ENCODE data around the gene DBNL. TPM values are rescaled to one million over a fixed set of nuclear protein-coding genes. Genes with fewer than 3 reads are reported as not detected.
A peak's percentile ranks its signal among the peaks of the same experiment; 100 is the strongest.

The DBNL gene
- total and polyA plus RNA-seq, 3 donors from 2014 or later: 50.0 to 72.7 (median 61.4) TPM

DNA sequence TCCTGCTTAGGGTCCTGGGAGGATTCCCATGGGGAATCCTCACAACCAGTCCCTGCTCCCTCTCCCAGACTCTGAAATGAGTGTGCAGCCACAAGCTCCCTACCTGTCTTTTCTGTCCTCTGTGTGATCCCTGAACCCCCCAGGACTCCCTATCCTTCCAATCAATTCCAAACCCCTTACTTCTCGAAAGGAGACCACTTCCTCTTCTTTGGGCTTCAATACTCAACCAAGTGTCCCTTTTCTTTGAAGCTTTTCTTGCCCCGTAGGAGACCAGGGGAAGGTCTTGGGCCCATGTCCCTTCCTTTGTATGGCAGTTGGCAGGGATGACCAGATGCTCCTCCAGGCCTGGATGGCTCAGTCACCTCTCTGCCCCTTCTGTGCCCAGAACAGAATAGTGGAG is 61.3 kb downstream of the DBNL start:
- peak overlapping the region; percentile 80 to 94 for H3K27ac ChIP-seq
- TF ChIP-seq, protein P1, sequence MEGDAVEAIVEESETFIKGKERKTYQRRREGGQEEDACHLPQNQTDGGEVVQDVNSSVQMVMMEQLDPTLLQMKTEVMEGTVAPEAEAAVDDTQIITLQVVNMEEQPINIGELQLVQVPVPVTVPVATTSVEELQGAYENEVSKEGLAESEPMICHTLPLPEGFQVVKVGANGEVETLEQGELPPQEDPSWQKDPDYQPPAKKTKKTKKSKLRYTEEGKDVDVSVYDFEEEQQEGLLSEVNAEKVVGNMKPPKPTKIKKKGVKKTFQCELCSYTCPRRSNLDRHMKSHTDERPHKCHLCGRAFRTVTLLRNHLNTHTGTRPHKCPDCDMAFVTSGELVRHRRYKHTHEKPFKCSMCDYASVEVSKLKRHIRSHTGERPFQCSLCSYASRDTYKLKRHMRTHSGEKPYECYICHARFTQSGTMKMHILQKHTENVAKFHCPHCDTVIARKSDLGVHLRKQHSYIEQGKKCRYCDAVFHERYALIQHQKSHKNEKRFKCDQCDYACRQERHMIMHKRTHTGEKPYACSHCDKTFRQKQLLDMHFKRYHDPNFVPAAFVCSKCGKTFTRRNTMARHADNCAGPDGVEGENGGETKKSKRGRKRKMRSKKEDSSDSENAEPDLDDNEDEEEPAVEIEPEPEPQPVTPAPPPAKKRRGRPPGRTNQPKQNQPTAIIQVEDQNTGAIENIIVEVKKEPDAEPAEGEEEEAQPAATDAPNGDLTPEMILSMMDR (IDR thresholded peaks at IDR 0.05): no peak
- no peak for TF ChIP-seq POLR2A (IDR thresholded peaks at IDR 0.05)
- H3K27me3 ChIP-seq: no peaks in the 10 kb centered on the region
- intact Hi-C loops (cut with DNase I; ENCODE audit: low total_unique reads): no loop called here
- 75 to 83% methylated on average over 2 of the region's 2 CpGs for WGBS, 2 donors
- H3K36me3 ChIP-seq (ENCODE audit: low read depth, missing control alignments): no peaks in the 10 kb centered on the region
- no peak for DNase-seq
- peaks cover 10% of the 10 kb centered on the region for H3K4me1 ChIP-seq
- H3K4me3 ChIP-seq: no peak overlapping the region
- H3K9me3 ChIP-seq: no peaks in the 10 kb centered on the region

DNA sequence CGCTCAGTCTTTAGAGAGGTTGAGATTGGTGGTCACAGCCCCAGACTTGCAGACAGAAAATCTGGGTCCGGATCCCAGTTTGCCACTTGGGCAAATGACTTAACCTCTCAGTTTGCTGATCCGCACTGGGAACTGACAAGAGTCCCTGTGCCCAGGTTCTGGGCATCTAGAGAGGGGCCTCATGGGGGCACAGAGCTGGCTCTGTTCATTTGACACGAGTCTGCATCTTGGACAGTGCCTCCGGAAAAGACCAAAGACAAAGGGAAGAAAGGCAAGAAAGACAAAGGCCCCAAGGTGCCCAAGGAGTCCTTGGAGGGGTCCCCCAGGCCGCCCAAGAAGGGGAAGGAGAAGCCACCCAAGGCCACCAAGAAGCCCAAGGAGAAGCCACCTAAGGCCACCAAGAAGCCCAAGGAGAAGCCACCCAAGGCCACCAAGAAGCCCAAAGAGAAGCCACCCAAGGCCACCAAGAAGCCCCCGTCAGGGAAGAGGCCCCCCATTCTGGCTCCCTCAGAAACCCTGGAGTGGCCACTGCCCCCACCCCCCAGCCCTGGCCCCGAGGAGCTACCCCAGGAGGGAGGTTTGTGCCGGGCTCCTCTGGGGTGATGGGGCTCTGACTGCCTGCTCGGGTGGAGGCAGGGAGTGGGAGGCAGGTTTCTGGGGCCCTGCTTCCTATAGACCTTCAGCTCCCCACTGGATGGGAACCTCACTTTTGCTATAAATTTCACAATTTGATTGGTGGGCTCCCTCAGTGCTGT is 62.0 kb downstream of the DBNL start:
- no peaks in the 10 kb centered on the region for H3K27me3 ChIP-seq
- H3K36me3 ChIP-seq (ENCODE audit: low read depth, missing control alignments): no peaks in the 10 kb centered on the region
- no peaks in the 10 kb centered on the region for H3K9me3 ChIP-seq
- DNase-seq: no peak
- peaks cover 9% of the 10 kb centered on the region for H3K4me1 ChIP-seq
- 81 to 88% methylated on average over 6 to 10 of the region's 10 CpGs for WGBS, 2 donors
- no peak overlapping the region for H3K4me3 ChIP-seq
- TF ChIP-seq POLR2A (IDR thresholded peaks at IDR 0.05): no peak
- TF ChIP-seq, protein P1 (IDR thresholded peaks at IDR 0.05): no peak
- peak overlapping the region in 1 of 2 donors; percentile 94 for H3K27ac ChIP-seq
- intact Hi-C loops (cut with DNase I; ENCODE audit: low total_unique reads): no loop called here

DNA sequence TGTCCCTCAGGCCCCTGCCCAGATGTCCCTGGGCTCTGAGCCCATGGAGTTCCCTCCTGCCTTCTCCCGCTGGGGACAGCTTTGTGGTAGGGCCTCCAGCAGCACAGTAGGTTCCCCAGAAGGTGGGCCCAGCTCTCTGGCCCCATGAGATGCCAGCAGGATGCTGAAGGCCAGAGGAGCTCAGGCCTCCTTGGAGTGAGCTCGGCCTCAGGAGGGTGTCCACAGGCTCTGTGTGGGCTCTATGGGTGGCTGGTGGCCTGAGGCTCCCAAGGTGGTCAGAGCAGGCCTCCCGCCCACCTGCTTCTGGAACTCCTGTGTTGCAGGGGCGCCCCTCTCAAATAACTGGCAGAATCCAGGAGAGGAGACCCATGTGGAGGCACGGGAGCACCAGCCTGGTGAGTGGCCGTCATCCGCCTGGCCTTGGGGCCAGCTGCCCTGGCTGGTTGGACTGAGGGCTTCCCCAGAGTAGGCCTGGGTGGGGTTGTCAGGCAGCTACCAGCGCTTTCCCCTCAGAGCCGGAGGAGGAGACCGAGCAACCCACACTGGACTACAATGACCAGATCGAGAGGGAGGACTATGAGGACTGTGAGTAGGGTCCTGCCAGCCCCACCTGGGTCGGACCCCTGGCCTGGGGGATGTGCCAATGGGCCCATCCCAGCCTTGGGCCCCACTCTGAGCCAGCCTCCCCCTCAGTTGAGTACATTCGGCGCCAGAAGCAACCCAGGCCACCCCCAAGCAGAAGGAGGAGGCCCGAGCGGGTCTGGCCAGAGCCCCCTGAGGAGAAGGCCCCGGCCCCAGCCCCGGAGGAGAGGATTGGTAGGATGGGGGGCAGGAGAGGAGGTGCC is 62.8 kb downstream of the DBNL start:
- H3K9me3 ChIP-seq: no peaks in the 10 kb centered on the region
- peaks cover 6% of the 10 kb centered on the region for H3K4me1 ChIP-seq
- no peak for DNase-seq
- H3K27me3 ChIP-seq: no peaks in the 10 kb centered on the region
- H3K36me3 ChIP-seq (ENCODE audit: low read depth, missing control alignments): no peaks in the 10 kb centered on the region
- no peak overlapping the region for H3K4me3 ChIP-seq
- peak overlapping the region in 1 of 2 donors; percentile 94 for H3K27ac ChIP-seq
- intact Hi-C loops (cut with DNase I; ENCODE audit: low total_unique reads): no loop called here
- TF ChIP-seq POLR2A (IDR thresholded peaks at IDR 0.05): no peak
- TF ChIP-seq, protein P1 (IDR thresholded peaks at IDR 0.05): no peak
- WGBS, 2 donors: 75 to 91% methylated on average over 4 to 17 of the region's 18 CpGs

DNA sequence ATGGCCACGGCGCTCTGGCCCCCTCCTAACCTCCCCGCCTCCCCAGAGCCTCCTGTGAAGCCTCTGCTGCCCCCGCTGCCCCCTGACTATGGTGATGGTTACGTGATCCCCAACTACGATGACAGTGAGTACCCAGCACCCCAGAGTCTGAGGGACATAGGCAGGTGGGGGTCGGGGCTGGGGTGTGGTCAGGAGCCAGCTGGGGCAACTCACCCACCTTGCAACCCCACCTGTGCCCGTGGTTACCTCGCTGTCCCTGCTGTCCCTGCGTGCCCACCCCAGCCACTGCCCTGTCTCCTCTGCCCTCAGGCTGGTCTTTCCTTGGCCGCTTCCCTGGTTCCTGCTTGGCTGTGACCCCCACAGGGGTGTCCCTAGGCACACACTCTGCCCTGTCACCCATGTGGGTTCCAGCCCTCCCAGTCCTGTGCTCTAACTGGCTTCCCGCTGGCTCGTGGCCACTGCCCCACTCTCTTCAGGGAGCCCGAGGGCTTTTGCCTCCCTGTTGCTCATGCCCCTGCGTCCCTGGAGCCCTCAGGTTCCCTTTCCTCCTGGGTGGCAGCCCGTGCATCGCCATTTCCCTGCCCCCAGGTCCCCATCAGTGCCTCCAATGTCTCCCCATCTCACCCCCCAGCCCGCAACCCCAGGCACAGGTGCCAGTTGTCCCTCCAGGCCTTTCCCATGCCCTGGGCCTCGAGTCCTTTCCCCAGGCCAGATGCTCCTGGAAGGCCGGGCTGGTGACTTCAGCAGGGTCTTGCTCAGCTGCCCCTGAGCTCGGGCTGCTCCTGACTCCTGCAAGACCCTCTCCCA is 63.7 kb downstream of the DBNL start:
- no peaks in the 10 kb centered on the region for H3K27me3 ChIP-seq
- H3K4me3 ChIP-seq: no peak overlapping the region
- H3K9me3 ChIP-seq: no peaks in the 10 kb centered on the region
- H3K27ac ChIP-seq: peak overlapping the region in 1 of 2 donors; percentile 94
- 86 to 91% methylated on average over 15 to 21 of the region's 21 CpGs for WGBS, 2 donors
- intact Hi-C loops (cut with DNase I; ENCODE audit: low total_unique reads): no loop called here
- no peaks in the 10 kb centered on the region for H3K36me3 ChIP-seq (ENCODE audit: low read depth, missing control alignments)
- TF ChIP-seq, protein P1 (IDR thresholded peaks at IDR 0.05): no peak
- no peak for TF ChIP-seq POLR2A (IDR thresholded peaks at IDR 0.05)
- peaks cover 6% of the 10 kb centered on the region for H3K4me1 ChIP-seq
- DNase-seq: no peak

Data from testis (tissue), 3 donors.